ENCODE data around the gene ATPAF1.

The ATPAF1 gene

DNA sequence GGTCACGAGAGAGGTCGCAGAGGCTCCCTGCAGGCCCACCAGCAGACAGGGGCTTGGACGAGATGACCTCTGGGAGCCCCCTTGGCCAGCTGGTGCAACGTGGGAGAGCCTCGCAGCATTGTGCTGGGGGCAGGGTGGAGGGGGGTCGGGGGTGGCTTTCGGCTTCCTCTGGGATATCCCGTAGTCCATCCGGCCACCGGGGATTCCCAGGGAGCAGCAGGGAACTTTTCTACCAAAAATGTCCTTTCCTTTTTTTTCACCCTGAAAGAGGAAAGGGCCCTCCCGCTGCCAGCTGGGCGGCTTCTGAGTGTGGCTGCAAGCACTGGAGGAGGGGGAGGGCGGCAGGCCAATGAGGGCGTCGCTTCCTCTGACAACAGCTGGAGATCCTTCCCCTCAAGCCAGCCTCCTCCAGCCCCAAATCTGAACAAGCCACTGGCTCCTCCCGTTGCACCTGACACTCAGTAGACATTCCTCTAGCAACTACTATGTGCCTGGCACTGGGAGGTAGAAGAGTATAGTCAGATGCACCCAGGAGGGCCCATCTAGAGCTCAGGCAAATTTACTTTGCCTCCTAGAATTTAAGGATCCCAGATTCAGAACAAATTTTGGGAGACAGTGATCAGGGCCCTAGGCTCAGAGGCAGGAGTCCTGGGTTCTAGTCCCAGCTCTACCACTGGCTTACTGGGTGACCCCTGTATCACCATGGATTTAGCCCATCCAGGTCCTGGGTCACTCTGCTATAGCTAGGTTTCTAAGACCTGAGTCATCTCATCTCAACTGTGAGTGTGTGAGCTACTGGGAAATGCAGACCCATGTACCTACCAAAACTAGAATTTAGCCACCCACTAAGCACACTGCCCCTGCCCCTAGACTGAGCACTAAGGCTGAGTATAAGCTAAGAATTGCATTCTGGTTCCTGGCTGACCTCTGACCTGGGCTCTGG lies 54.2 kb downstream of the ATPAF1 start:
- H3F3A ChIP-seq (ENCODE audit: control insufficient read depth, insufficient read depth), result peaks cover 6% of the 10 kb centered on the region
- H3K36me3 ChIP-seq (ENCODE audit: control insufficient read depth, low read length), result no peaks in the 10 kb centered on the region
- no peaks in the 10 kb centered on the region for H3K9me3 ChIP-seq (ENCODE audit: control insufficient read depth, insufficient read depth, low read length)
- H3K27ac ChIP-seq (ENCODE audit: low read depth, low read length), result no peak overlapping the region
- H3K4me2 ChIP-seq (ENCODE audit: low read length), result peak overlapping the region; percentile 6; the same call in 1 of the 2 replicates
- no peaks in the 10 kb centered on the region for H3K79me2 ChIP-seq (ENCODE audit: control insufficient read depth, low read length)
- TF ChIP-seq, protein P1, sequence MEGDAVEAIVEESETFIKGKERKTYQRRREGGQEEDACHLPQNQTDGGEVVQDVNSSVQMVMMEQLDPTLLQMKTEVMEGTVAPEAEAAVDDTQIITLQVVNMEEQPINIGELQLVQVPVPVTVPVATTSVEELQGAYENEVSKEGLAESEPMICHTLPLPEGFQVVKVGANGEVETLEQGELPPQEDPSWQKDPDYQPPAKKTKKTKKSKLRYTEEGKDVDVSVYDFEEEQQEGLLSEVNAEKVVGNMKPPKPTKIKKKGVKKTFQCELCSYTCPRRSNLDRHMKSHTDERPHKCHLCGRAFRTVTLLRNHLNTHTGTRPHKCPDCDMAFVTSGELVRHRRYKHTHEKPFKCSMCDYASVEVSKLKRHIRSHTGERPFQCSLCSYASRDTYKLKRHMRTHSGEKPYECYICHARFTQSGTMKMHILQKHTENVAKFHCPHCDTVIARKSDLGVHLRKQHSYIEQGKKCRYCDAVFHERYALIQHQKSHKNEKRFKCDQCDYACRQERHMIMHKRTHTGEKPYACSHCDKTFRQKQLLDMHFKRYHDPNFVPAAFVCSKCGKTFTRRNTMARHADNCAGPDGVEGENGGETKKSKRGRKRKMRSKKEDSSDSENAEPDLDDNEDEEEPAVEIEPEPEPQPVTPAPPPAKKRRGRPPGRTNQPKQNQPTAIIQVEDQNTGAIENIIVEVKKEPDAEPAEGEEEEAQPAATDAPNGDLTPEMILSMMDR (IDR thresholded peaks at IDR 0.05; ENCODE audit: low read depth, low read length, poor library complexity, severe bottlenecking), result no peak
- peaks cover 7% of the 10 kb centered on the region for H3K27me3 ChIP-seq (ENCODE audit: control insufficient read depth, low read length)
- no peaks in the 10 kb centered on the region for H4K20me1 ChIP-seq (ENCODE audit: control insufficient read depth, insufficient read depth, low read depth, low read length)
- no peaks in the 10 kb centered on the region for H3K9me2 ChIP-seq (replicated peaks; ENCODE audit: control insufficient read depth, low read length)
- H3K4me1 ChIP-seq (ENCODE audit: control insufficient read depth, low read length), result peaks cover 42% of the 10 kb centered on the region
- no peak overlapping the region for H3K4me3 ChIP-seq (ENCODE audit: low read length)

DNA sequence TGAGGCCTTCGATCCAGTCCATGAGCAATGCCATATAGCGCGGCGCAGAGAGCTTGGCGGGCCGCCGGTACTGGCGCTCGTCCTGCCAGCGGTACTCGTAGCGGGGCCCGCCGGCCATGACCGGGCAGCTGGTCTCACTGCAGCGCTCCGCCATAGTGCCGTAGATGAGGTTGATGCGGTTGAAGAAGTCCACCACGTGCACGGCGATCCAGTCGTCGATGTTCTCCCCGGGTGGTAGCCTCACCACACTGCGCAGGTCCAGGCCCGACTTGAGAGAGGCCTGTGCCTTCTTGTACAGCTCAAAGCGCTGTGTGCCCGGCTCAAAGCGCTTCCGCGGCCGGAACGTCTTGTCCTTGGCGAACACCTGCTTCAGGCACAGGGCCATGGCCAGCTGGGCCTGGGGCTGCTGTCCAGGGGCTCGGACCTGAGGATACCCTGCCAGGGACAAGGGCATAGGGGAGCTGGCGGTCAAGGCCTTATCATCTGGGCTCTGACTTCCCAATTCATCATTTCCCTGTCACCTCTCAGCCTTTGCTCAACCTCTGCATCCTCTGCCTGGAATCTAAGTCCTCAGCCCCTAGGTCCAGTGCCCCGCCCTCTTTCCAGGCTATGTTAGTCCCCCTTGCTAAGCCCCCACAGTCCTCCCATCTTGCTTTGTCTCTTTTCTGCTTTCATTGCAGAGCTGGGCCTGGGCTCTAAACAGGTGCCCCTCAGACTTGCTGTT lies 55.1 kb downstream of the ATPAF1 start:
- peaks cover 34% of the 10 kb centered on the region for H3K4me1 ChIP-seq (ENCODE audit: control insufficient read depth, low read length)
- TF ChIP-seq, protein P1 (IDR thresholded peaks at IDR 0.05; ENCODE audit: low read depth, low read length, poor library complexity, severe bottlenecking), result no peak
- no peak for TF ChIP-seq EZH2phosphoT487 (IDR thresholded peaks at IDR 0.05; ENCODE audit: borderline replicate concordance, low read length)
- H3K36me3 ChIP-seq (ENCODE audit: control insufficient read depth, low read length), result no peaks in the 10 kb centered on the region
- H3K9me2 ChIP-seq (replicated peaks; ENCODE audit: control insufficient read depth, low read length), result no peaks in the 10 kb centered on the region
- peak overlapping the region; percentile 6; the same call in 1 of the 2 replicates for H3K4me2 ChIP-seq (ENCODE audit: low read length)
- H3K79me2 ChIP-seq (ENCODE audit: control insufficient read depth, low read length), result no peaks in the 10 kb centered on the region
- H3K27me3 ChIP-seq (ENCODE audit: control insufficient read depth, low read length), result peaks cover 7% of the 10 kb centered on the region
- H3K9me3 ChIP-seq (ENCODE audit: control insufficient read depth, insufficient read depth, low read length), result no peaks in the 10 kb centered on the region
- H4K20me1 ChIP-seq (ENCODE audit: control insufficient read depth, insufficient read depth, low read depth, low read length), result no peaks in the 10 kb centered on the region
- H3K4me3 ChIP-seq (ENCODE audit: low read length), result no peak overlapping the region
- H3F3A ChIP-seq (ENCODE audit: control insufficient read depth, insufficient read depth), result 0 out of 2 replicates have a peak, but pooled peaks cover 2% of the 10 kb centered on the region
- no peak overlapping the region for H3K27ac ChIP-seq (ENCODE audit: low read depth, low read length)

DNA sequence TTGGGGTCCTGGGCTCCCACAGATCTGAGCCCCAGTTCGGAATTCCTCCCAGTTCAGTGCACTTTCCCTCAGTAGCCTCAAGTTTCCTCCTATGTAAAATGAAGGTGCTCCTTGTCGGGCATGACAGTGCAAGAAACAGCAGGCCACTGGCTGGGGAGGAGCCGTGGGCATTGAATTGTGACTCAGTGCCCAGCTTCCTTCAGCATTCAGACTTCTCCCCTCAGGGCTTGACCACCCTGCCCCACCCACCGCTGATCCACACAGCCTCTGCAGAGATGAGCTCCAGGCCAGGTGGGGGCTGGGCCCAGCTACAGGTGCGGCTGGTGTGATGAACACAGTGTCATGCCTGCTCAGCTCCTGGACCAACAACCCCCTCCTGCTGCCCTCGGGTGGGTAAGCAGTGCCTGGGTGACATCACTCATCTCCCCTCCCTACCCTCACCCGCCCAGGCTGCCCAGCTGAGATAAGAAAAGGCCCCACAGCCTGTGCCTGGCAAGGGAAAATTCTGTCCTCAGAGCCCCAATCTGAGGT lies 56.4 kb downstream of the ATPAF1 start:
- Histone ChIP-seq H3K4me2 (ENCODE audit: low read length) (no peak overlapping the region), H3K4me3 (ENCODE audit: low read length) (no peak overlapping the region)

More for the DNA sequence above, 56.4 kb downstream of the ATPAF1 start:
- Histone ChIP-seq H4K20me1 (ENCODE audit: control insufficient read depth, insufficient read depth, low read depth, low read length) (no peaks in the 10 kb centered on the region), H3K79me2 (ENCODE audit: control insufficient read depth, low read length) (no peaks in the 10 kb centered on the region), H3K9me2 (replicated peaks; ENCODE audit: control insufficient read depth, low read length) (no peaks in the 10 kb centered on the region), H3F3A (ENCODE audit: control insufficient read depth, insufficient read depth) (no peaks in the 10 kb centered on the region), H3K4me1 (ENCODE audit: control insufficient read depth, low read length) (peaks cover 20% of the 10 kb centered on the region), H3K27ac (ENCODE audit: low read depth, low read length) (no peak overlapping the region), H3K36me3 (ENCODE audit: control insufficient read depth, low read length) (no peaks in the 10 kb centered on the region), H3K9me3 (ENCODE audit: control insufficient read depth, insufficient read depth, low read length) (no peaks in the 10 kb centered on the region), H3K27me3 (ENCODE audit: control insufficient read depth, low read length) (no peaks in the 10 kb centered on the region)
- TF ChIP-seq, protein P1 (IDR thresholded peaks at IDR 0.05; ENCODE audit: low read depth, low read length, poor library complexity, severe bottlenecking), result no peak
- no peak for TF ChIP-seq EZH2phosphoT487 (IDR thresholded peaks at IDR 0.05; ENCODE audit: borderline replicate concordance, low read length)
